GM21528 (cell line): ENCODE data around the gene CRYGS.
"Not testable (repeated sequence)": the region's sequence is repeated elsewhere in the genome, so short reads cannot be mapped to it uniquely, and the experiment has no call there.

Source experiments
- ATAC-seq: cut with Tn5 transposase; IDR thresholded peaks from one replicate; pipeline ENCODE4 v1.9.1; 2021; ENCODE audit warnings: mild to moderate bottlenecking, moderate library complexity; ENCODE audit not compliant: unreplicated experiment, low FRiP score

CRYGS gene

GRCh38 chr3:186520957-186521842 lies 23.0 kb downstream of the CRYGS start:
- peak; percentile 58 for ATAC-seq

- ATAC-seq: no peak
These were observed 23.7 kb downstream of the CRYGS start for GRCh38 chr3:186520431-186520830.

- no peak for ATAC-seq
These were observed 25.0 kb downstream of the CRYGS start for GRCh38 chr3:186519021-186519658.

- ATAC-seq: no peak
These were observed 27.0 kb downstream of the CRYGS start for GRCh38 chr3:186517218-186517617.

- ATAC-seq: no peak
These were observed 27.5 kb downstream of the CRYGS start for GRCh38 chr3:186516646-186517045.

- ATAC-seq: no peak
These were observed 29.1 kb downstream of the CRYGS start for GRCh38 chr3:186515125-186515524.

- ATAC-seq: no peak
These were observed 29.7 kb downstream of the CRYGS start for GRCh38 chr3:186514296-186515002.

- no peak for ATAC-seq
These were observed 30.8 kb downstream of the CRYGS start for GRCh38 chr3:186513386-186513785.

- no peak for ATAC-seq
These were observed 31.4 kb downstream of the CRYGS start for GRCh38 chr3:186512570-186513302.

GRCh38 chr3:186511702-186512101 lies 32.5 kb downstream of the CRYGS start:
- ATAC-seq: no peak

- ATAC-seq: peak; percentile 66
These were observed 32.9 kb downstream of the CRYGS start for GRCh38 chr3:186511245-186511644.

- no peak for ATAC-seq
These were observed 33.7 kb downstream of the CRYGS start for GRCh38 chr3:186510374-186511079.

GRCh38 chr3:186509423-186509822 lies 34.8 kb downstream of the CRYGS start:
- ATAC-seq: no peak

GRCh38 chr3:186506857-186507256 lies 37.3 kb downstream of the CRYGS start:
- no peak for ATAC-seq

- no peak for ATAC-seq
These were observed 37.9 kb downstream of the CRYGS start for GRCh38 chr3:186506191-186506739.

- no peak for ATAC-seq
These were observed 41.0 kb downstream of the CRYGS start for GRCh38 chr3:186502966-186503712.

GRCh38 chr3:186502138-186502948 lies 41.8 kb downstream of the CRYGS start:
- ATAC-seq: no peak

GRCh38 chr3:186499949-186500348 lies 44.2 kb downstream of the CRYGS start:
- not testable (repeated sequence) for ATAC-seq
